Left cardiac atrium (tissue), 4 donors: ENCODE data around the gene SLC52A3. TPM values are rescaled to one million over a fixed set of nuclear protein-coding genes. Genes with fewer than 3 reads are reported as not detected.
A peak's percentile ranks its signal among the peaks of the same experiment; 100 is the strongest.

Source experiments
- ATAC-seq, 2 donors: fragments of 200-7000 bp; cut with Tn5 transposase; one replicate each; pipeline ENCODE4 v1.9.1; 2020; ENCODE audit warnings: mild to moderate bottlenecking in 2 of 2, moderate library complexity in 2 of 2
- DNase-seq: peaks from one replicate; pipeline ENCODE4 v3.0.0-alpha.2; 2020
- intact Hi-C, 2 donors: fragments of 100-400 bp; cut with DNase I; formaldehyde crosslinking; loops; one replicate each; pipeline versions ENCODE4 v1.14.1 to v1.15.1; 2022 to 2023
- total RNA-seq, 2 donors: library from RNA; stranded (reverse); fragmentation: NEBNext Ultra II Directional; extraction: Animal tissue kit (Norgen Biotek cat#: 25700); gene quantifications; one replicate each; pipeline ENCODE4 v1.2.1, GENCODE V29; 2021
- donor health status: DM: no; HTN: yes; CAD: no.
- donor health status: DM: no; HTN: yes; CAD: no; lungs with severe emphysema.
- donor health status: DM: yes; HTN: yes; CAD: no.
- donor health status: Dilated cardiomyopathy.

Gene SLC52A3
- total RNA-seq, 2 donors from 2014 or later, result 1.7 to 3.6 TPM

DNA sequence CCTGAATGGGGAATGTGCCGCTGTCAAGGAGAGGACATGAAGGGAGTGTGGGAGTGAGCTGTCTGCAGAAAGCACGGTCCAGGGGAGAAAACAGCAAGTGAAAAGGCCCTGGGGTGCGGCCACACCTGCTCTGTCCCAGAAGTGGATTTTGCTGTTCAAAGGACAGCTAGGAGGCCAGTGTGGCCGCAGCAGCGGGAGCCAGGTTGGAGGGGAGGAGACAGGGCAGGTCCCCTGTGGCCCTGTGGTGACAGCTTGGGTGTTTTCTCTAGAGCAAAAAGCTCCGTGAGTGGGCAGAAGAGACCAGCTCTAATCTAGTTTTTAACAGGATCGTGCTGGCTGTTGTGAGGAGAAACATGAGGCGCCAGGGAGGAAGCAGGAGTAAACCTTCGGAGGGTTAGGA lies 4.5 kb upstream of the SLC52A3 start:
- DNase-seq, result no peak
- intact Hi-C loops, result no loop called here
- ATAC-seq, result no peak

DNA sequence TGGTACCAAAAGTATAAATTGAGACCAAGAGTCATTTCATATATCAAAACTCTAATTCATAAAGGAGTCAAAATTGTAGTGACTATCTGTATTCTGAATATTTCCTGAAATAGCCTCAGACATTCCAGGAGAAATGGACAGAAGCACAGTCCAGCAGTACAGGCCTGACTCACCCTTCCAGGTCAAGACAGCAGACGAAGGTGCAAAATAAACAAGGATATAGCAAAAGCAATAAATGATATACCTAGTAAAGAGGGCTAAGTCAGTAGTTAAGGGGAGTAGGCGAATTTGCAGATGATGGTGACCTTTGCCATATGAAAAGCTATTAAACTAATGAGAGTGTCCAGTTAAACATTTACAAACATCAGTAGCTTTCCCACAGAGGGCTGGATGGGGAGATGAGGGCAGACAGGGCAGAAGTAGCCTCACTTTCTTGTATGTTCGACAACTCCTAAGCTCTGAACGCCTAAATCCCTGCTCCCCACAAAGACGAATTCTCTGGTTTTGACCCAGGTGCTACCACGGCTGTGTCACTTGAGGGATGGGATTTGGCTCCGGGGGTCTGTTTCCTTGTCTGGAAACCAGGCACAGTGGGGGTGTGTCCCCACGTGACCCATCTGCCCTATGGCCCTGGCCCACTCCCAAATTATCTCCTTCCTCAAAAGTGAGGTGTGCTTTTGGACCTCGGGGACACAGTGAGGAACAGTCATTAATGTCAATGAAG lies 3.6 kb upstream of the SLC52A3 start:
- intact Hi-C loops, result no loop called here
- ATAC-seq, result no peak

DNA sequence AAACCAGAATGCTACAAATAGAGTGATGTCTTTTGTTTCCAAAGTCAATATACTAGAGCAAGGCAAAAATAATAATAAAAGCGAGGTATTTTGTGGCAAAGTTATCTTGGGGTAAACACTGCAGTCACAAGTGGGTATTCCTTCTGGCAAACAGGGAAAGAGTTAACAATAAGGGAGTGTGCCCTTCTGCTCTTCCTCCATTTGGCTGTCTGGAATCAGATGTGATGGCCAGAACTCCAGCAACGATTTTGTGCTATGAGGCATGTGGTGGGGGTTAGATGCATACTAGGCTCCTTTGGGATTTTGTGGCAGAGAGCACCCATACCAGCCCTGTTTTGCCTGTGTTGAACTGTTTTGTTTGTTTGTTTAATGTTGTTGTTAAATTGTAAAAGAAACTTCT lies 2.4 kb upstream of the SLC52A3 start:
- ATAC-seq (no peak), DNase-seq (no peak)
- intact Hi-C loops, result no loop called here

More for the DNA sequence above, 3.6 kb upstream of the SLC52A3 start:
- DNase-seq, result no peak

- intact Hi-C loops, result no loop called here
- no peak for ATAC-seq
- DNase-seq, result no peak
These were observed 1.4 kb downstream of the SLC52A3 start for GRCh38 chr20:766906-767305.

- ATAC-seq, result no peak
These were observed 4.0 kb downstream of the SLC52A3 start for GRCh38 chr20:764255-764654.

GRCh38 chr20:761418-762381 lies 6.6 kb downstream of the SLC52A3 start:
- DNase-seq (no peak), ATAC-seq (peak in 1 of 2 donors; percentile 14)
- intact Hi-C loops, result no loop called here

More at GRCh38 chr20:764255-764654, 4.0 kb downstream of the SLC52A3 start:
- DNase-seq, result no peak
- intact Hi-C loops, result no loop called here

DNA sequence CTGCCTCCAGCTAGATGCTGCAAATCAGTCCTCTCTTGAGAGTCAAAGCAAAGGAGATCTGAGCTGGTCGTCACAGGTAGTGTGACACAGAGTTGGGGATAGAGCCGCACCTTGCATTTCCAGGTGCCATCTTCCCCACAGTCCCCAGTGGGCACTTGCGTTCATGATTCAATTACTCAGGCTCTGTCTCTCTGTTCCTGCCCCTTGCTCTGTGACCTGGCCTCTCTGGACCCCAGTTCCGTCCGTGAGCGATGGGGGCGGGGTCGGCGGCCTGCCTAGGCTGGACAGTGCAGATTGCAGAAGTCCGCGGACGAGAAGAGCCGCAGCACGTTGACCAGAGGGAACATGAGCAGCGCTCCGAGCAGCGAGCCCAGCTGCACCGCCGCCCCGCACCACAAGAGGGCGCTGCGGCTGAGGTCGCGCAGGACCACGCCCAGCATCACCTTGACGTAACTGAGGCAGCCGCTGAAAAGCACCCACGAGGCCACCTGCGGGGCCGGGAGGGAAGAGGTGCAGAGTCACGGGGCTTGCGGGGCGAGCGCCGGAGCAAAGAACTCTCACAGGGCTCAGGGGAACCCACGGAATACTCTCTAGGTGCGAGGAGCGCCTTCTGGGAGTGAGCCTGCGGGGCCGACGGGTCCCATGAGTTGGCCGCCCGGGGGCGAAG lies 7.4 kb downstream of the SLC52A3 start:
- ATAC-seq (peak; percentile 50 to 59), DNase-seq (no peak)
- intact Hi-C loops, result no loop called here

- DNase-seq, result no peak
- no peak for ATAC-seq
- intact Hi-C loops, result no loop called here
These were observed 10.8 kb downstream of the SLC52A3 start for GRCh38 chr20:757506-757905.

- intact Hi-C loops, result no loop called here
- DNase-seq (no peak), ATAC-seq (no peak)
These were observed 12.4 kb downstream of the SLC52A3 start for GRCh38 chr20:755941-756340.

- intact Hi-C loops, result no loop called here
These were observed 13.4 kb downstream of the SLC52A3 start for GRCh38 chr20:754904-755303.

DNA sequence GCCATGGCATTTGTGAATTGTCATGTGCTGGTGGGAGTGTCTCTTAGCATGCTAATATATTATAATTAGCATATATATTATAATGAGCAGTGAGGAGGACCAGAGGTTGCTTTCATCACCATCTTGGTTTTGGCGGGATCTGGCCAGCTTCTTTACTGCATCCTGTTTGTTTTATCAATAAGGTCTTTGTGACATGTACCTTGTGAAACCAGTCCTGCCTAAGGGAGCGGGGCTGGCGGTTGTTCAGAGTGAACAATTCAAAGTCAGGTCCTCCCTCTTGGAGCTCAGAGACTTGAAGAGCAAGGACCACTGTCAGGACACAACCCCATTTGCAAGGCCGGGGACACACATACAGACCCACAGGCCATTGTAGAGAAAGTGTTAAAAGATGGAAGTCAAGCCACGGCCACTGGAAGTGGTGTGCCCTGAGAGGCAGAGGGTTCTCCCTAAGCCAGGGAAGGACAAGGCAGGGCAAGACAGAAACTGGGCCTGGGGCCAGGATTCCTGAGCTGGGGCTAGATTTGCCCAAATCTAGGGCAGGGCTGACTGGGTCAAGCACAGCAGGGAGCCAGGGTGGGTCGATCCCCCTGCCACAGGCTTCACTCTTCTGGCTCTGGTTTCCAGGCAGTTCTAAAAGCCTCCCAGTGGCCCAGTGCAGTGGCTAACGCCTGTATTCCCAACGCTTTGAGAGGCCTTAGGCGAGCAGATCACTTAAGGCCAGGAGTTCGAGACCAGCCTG lies 14.2 kb downstream of the SLC52A3 start:
- DNase-seq, result no peak
- ATAC-seq, result no peak
- intact Hi-C loops, result no loop called here

More at GRCh38 chr20:754904-755303, 13.4 kb downstream of the SLC52A3 start:
- no peak for DNase-seq
- ATAC-seq, result no peak

DNA sequence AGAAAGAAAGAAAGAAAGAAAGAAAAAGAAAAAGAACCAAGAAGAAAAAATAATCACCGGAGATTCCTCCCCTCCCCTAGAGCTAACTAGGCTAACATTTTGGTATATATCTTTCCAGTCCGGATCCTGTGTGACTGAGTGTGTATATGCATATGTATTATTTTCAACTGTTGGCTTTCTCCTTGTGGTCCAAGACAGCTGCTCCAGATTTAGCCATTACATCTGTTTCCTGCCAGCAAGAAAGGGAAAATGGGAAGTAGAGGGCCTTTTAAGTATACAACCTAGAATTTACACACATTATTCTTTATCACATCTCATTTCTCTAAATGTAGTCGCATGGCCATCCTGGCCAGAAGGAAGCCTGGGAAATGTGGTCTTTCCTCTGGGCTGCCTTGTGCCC lies 15.2 kb downstream of the SLC52A3 start:
- intact Hi-C loops, result no loop called here
- ATAC-seq (no peak), DNase-seq (no peak)

- no peak for ATAC-seq
- intact Hi-C loops, result no loop called here
- no peak for DNase-seq
These were observed 16.0 kb downstream of the SLC52A3 start for GRCh38 chr20:752291-752690.

GRCh38 chr20:751761-752160 lies 16.5 kb downstream of the SLC52A3 start:
- intact Hi-C loops, result no loop called here
- DNase-seq, result no peak
- ATAC-seq, result no peak

GRCh38 chr20:750801-751200 lies 17.5 kb downstream of the SLC52A3 start:
- intact Hi-C loops, result no loop called here
- no peak for ATAC-seq

DNA sequence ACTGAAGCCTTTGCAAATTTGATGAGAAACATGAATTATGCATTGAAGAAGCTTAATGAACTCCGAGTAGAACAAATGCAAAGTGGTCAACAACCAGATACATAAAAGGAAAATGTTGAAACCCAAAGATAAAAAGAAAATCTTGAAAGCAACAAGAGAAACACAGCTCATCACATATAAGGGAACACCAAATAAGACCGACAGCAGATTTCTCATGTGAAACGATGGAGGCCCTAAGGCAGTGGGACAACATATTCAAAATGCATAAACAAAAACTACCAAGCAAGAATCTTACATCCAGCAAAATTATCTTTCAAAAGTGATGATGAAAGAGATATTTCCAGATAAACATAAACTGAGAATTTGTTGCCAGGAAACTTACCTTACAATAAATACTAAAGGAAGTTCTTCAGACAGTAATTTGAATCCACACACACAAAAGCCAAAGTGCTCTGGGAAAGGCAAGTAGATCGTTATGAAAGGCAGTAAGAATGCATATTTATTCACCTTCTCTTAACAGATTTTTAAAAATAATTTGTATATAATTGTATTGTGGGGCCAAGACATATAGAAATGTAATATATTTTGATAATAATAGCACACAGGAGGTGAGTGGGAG lies 22.5 kb downstream of the SLC52A3 start:
- no peak for DNase-seq
- intact Hi-C loops, result no loop called here
- no peak for ATAC-seq

More at GRCh38 chr20:750801-751200, 17.5 kb downstream of the SLC52A3 start:
- DNase-seq, result no peak

- intact Hi-C loops, result no loop called here
- DNase-seq, result no peak
- no peak for ATAC-seq
These were observed 26.1 kb downstream of the SLC52A3 start for GRCh38 chr20:742156-742555.

DNA sequence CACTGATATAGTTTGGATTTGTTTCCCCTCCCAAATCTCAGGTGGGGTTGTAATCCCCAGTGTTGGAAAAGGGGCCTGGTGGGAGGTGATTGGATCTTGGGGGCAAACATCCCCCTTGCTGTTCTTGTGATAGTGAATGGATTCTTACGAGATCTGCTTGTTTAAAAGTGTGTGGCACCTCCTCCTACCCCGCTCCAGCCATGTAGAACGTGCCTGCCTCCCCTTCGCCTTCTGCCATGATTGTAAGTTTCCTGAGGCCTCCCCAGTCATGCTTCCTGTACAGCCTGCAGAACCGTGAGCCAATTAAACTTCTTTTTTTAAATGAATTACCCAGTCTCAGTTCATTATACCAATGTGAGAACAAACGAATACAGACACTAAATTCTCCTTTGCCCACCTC lies 26.7 kb downstream of the SLC52A3 start:
- ATAC-seq (no peak), DNase-seq (no peak)
- intact Hi-C loops, result no loop called here

DNA sequence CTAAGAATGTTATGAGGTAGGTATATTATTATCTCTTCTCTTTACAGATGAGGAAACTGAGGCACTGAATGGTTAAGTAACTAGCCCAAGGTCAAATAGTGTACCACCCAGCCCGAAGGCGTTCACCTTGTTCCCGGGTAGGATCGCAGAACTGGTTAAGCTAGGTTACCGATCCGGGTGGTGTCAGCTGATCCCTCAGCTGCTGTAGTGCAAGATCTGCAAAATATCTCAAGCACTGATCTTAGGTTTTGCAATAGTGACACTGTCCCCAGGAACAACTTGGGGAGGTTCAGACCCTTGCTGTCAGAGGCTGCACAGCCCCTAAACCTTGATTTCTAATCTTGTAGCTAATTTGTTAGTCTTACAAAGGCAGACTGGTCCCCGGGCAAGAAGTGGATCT lies 28.1 kb downstream of the SLC52A3 start:
- intact Hi-C loops, result no loop called here
- DNase-seq, result no peak

More for the DNA sequence above, 28.1 kb downstream of the SLC52A3 start:
- no peak for ATAC-seq
